ENCODE data around the gene ALB.

DNA sequence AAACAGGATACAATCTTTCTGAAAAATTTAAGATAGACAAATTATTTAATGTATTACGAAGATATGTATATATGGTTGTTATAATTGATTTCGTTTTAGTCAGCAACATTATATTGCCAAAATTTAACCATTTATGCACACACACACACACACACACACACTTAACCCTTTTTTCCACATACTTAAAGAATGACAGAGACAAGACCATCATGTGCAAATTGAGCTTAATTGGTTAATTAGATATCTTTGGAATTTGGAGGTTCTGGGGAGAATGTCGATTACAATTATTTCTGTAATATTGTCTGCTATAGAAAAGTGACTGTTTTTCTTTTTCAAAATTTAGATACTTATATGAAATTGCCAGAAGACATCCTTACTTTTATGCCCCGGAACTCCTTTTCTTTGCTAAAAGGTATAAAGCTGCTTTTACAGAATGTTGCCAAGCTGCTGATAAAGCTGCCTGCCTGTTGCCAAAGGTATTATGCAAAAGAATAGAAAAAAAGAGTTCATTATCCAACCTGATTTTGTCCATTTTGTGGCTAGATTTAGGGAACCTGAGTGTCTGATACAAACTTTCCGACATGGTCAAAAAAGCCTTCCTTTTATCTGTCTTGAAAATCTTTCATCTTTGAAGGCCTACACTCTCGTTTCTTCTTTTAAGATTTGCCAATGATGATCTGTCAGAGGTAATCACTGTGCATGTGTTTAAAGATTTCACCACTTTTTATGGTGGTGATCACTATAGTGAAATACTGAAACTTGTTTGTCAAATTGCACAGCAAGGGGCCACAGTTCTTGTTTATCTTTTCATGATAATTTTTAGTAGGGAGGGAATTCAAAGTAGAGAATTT, 5.2 kb downstream of the ALB start:
- TF ChIP-seq, protein P1, sequence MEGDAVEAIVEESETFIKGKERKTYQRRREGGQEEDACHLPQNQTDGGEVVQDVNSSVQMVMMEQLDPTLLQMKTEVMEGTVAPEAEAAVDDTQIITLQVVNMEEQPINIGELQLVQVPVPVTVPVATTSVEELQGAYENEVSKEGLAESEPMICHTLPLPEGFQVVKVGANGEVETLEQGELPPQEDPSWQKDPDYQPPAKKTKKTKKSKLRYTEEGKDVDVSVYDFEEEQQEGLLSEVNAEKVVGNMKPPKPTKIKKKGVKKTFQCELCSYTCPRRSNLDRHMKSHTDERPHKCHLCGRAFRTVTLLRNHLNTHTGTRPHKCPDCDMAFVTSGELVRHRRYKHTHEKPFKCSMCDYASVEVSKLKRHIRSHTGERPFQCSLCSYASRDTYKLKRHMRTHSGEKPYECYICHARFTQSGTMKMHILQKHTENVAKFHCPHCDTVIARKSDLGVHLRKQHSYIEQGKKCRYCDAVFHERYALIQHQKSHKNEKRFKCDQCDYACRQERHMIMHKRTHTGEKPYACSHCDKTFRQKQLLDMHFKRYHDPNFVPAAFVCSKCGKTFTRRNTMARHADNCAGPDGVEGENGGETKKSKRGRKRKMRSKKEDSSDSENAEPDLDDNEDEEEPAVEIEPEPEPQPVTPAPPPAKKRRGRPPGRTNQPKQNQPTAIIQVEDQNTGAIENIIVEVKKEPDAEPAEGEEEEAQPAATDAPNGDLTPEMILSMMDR (conservative IDR thresholded peaks at IDR 0.05 in 1 of 2, IDR thresholded peaks at IDR 0.05 in 1 of 2; ENCODE audit: low read depth in 1 of 2, low read length in 2 of 2), result no peak
- TF ChIP-seq EZH2 (IDR thresholded peaks at IDR 0.05; ENCODE audit: low read length, missing control alignments), result no peak
